K562 (cell line): ENCODE data around the gene CLTRN. TPM values are rescaled to one million over a fixed set of nuclear protein-coding genes. Genes with fewer than 3 reads are reported as not detected.
"Not testable (repeated sequence)": the region's sequence is repeated elsewhere in the genome, so short reads cannot be mapped to it uniquely, and the experiment has no call there.

Source experiments
- ATAC-seq: fragments of 200-7000 bp; cut with Tn5 transposase; 3 replicates; pipeline ENCODE4 v1.9.1; 2020; ENCODE audit warnings: moderate library complexity
- BruUV-seq: library from RNA; stranded (reverse); fragments of 400-500 nt; replicated peaks from 2 replicates; lab custom pipeline; 2021; lab: Mats Ljungman, UMichigan
- CTCF ChIA-PET: fragments of 300-600 bp; formaldehyde crosslinking; extraction: SDS; loops from one replicate; lab custom pipeline; 2021; ENCODE audit warnings: low intra/inter-chr PET ratio; lab: Yijun Ruan, JAX
- POLR2A ChIA-PET: fragments of 300-600, 350-650 bp; sonication (Branson Sonifier 250); formaldehyde crosslinking; extraction: SDS; loops from one replicate; lab custom pipeline; 2021; ENCODE audit warnings: antibody characterized with exemption, inconsistent platforms; lab: Yijun Ruan, JAX
- DNase-seq, 4 experiments: peaks; one replicate each; pipeline versions ENCODE4 v3.0.0 to v3.0.0-alpha.2; 2011 to 2018; ENCODE audit warnings: low spot score in 3 of 4, mixed read lengths in 3 of 4; ENCODE audit errors: extremely low read depth in 1 of 4
- FAIRE-seq: peaks from 2 replicates; lab custom pipeline; 2011; peaks lifted over from hg19 to GRCh38; lab: Jason Lieb, UNC
- H2AFZ ChIP-seq: 2 replicates; pipeline ENCODE4 v1.6.0; 2011; ENCODE audit warnings: low read depth, low read length, control low read depth, inconsistent platforms
- H3K27ac ChIP-seq: fragments of 200-600 bp; 3 replicates; pipeline ENCODE4 v1.8.0; 2011; ENCODE audit warnings: low read depth, mild to moderate bottlenecking, control low read depth, inconsistent platforms, low read length, moderate library complexity, mixed read lengths; ENCODE audit errors: extremely low read depth
- H3K27me3 ChIP-seq, 2 experiments: fragments of 300-600 bp in 1 of 2; 2 replicates in 1 of 2; 3 replicates in 1 of 2; pipeline versions ENCODE4 v1.6.0 to v1.8.0; 2011; ENCODE audit warnings: inconsistent platforms in 2 of 2, low read length in 2 of 2, mild to moderate bottlenecking in 1 of 2, mixed read lengths in 1 of 2, moderate library complexity in 1 of 2; ENCODE audit not compliant: control insufficient read depth in 2 of 2, insufficient read depth in 2 of 2
- H3K36me3 ChIP-seq: fragments of 300-600 bp; 3 replicates; pipeline ENCODE4 v1.8.0; 2011; ENCODE audit warnings: mild to moderate bottlenecking, low read length, inconsistent platforms; ENCODE audit not compliant: control insufficient read depth, insufficient read depth
- H3K4me1 ChIP-seq, 2 experiments: fragments of 200-600 bp in 1 of 2; replicated peaks in 1 of 2; 2 replicates in 1 of 2; 3 replicates in 1 of 2; pipeline versions ENCODE4 v1.5.1 to v1.8.0; 2011; ENCODE audit warnings: inconsistent platforms in 2 of 2, low read length in 2 of 2, mild to moderate bottlenecking in 1 of 2, mixed read lengths in 1 of 2, moderate library complexity in 1 of 2; ENCODE audit not compliant: control insufficient read depth in 2 of 2, insufficient read depth in 2 of 2
- H3K4me2 ChIP-seq: 2 replicates; pipeline ENCODE4 v1.6.1; 2011; ENCODE audit warnings: low read length, control low read depth, inconsistent platforms, mixed read lengths; ENCODE audit not compliant: insufficient read depth
- H3K4me3 ChIP-seq: fragments of 200-600 bp; sonication (generic), shearing (Covaris generic); 2 replicates; pipeline ENCODE4 v1.5.1; 2016; ENCODE audit warnings: control low read depth, inconsistent platforms
- H3K79me2 ChIP-seq: fragments of 200-600 bp; 3 replicates; pipeline ENCODE4 v1.8.0; 2011; ENCODE audit warnings: low read length, inconsistent platforms; ENCODE audit not compliant: control insufficient read depth, insufficient read depth
- H3K9ac ChIP-seq, 2 experiments: 2 replicates each; pipeline versions ENCODE4 v1.6.0 to v1.6.1; 2011; ENCODE audit warnings: low read depth in 2 of 2, low read length in 2 of 2, control low read depth in 1 of 2, inconsistent platforms in 1 of 2, mild to moderate bottlenecking in 1 of 2, mixed read lengths in 1 of 2; ENCODE audit not compliant: insufficient read depth in 1 of 2
- H3K9me1 ChIP-seq: one replicate; pipeline ENCODE4 v1.6.0; 2011; ENCODE audit warnings: inconsistent platforms, mild to moderate bottlenecking, low read length, moderate library complexity; ENCODE audit not compliant: control insufficient read depth, insufficient read depth
- H3K9me3 ChIP-seq: replicated peaks from 2 replicates; pipeline ENCODE4 v1.5.1; 2011; ENCODE audit warnings: low read depth, low read length, inconsistent platforms; ENCODE audit not compliant: control insufficient read depth, insufficient read depth
- H4K20me1 ChIP-seq: replicated peaks from 2 replicates; pipeline ENCODE4 v1.6.1; 2011; ENCODE audit warnings: low read length, inconsistent platforms, mixed read lengths; ENCODE audit not compliant: control insufficient read depth, insufficient read depth
- HDAC3 ChIP-seq: fragments of 450-650 bp; IDR thresholded peaks from 2 replicates; pipeline ENCODE4 v1.6.1; 2018; ENCODE audit warnings: borderline replicate concordance, mild to moderate bottlenecking, moderate library complexity; ENCODE audit not compliant: partially characterized antibody
- HMG20A ChIP-seq: fragments of 450-650 bp; formaldehyde crosslinking; conservative IDR thresholded peaks from 2 replicates; pipeline ENCODE4 v1.4.0; 2020; ENCODE audit warnings: mild to moderate bottlenecking, mixed read lengths
- KAT7 ChIP-seq: sonication (generic); formaldehyde crosslinking; IDR thresholded peaks from 2 replicates; pipeline ENCODE4 v1.8.0; 2022; ENCODE audit warnings: missing genetic modification reagents, mild to moderate bottlenecking, borderline replicate concordance
- LCOR ChIP-seq: sonication (generic); formaldehyde crosslinking; IDR thresholded peaks from 2 replicates; pipeline ENCODE4 v1.8.0; 2022; ENCODE audit warnings: mild to moderate bottlenecking, missing genetic modification reagents
- PHF20 ChIP-seq: fragments of 450-650 bp; IDR thresholded peaks from 2 replicates; pipeline ENCODE4 v1.6.1; 2018; ENCODE audit not compliant: partially characterized antibody
- SMAD1 ChIP-seq: fragments of 150-350 bp; IDR thresholded peaks from 2 replicates; pipeline ENCODE4 v1.6.1; 2014; ENCODE audit warnings: low read length, low read depth; ENCODE audit not compliant: partially characterized antibody
- SP1 ChIP-seq: sonication (generic); formaldehyde crosslinking; IDR thresholded peaks from 2 replicates; pipeline ENCODE4 v1.8.1; 2022; ENCODE audit warnings: mild to moderate bottlenecking, missing genetic modification reagents
- TAF1 ChIP-seq: IDR thresholded peaks from 2 replicates; pipeline ENCODE4 v1.6.1; 2011; ENCODE audit warnings: mild to moderate bottlenecking, low read length, moderate library complexity; ENCODE audit not compliant: insufficient read depth, control insufficient read depth, severe bottlenecking; ENCODE audit errors: extremely low read depth
- TEAD1 ChIP-seq, 2 experiments: fragments of 450-650 bp in 1 of 2; sonication (generic) in 1 of 2; formaldehyde crosslinking; IDR thresholded peaks; 2 replicates each; pipeline versions ENCODE4 v1.4.0 to v1.8.0; 2020 to 2022; ENCODE audit warnings: mild to moderate bottlenecking in 2 of 2, missing genetic modification reagents in 1 of 2
- TRIM24 ChIP-seq, 2 experiments: fragments of 450-650 bp; IDR thresholded peaks; 2 replicates each; pipeline ENCODE4 v1.6.1; 2016
- ZNF311 ChIP-seq: fragments of 250-450 bp; sonication (Bioruptor Pico); IDR thresholded peaks from 2 replicates; pipeline ENCODE4 v1.4.0; 2020; ENCODE audit warnings: mild to moderate bottlenecking, moderate library complexity
- WGBS: fragments of 100-300 bp; shearing (Covaris generic); methylation state at CpG from one replicate; pipeline ENCODE4 v1.1.6; 2016; ENCODE audit warnings: low coverage, mixed read lengths; ENCODE audit not compliant: insufficient coverage; ENCODE audit errors: missing lambda C conversion rate; 5-methylcytosine and 5-hydroxymethylcytosine counted together
- in situ Hi-C: fragments of 300-500 bp; cut with MboI; formaldehyde crosslinking; loops from 4 replicates; pipeline ENCODE4 v1.15.0; 2018; ENCODE audit warnings: inconsistent platforms, mixed read lengths
- intact Hi-C: fragments of 100-400 bp; cut with micrococcal nuclease; formaldehyde crosslinking; loops from 2 replicates; pipeline ENCODE4 v1.14.2; 2022
- polyA plus RNA-seq, 8 experiments: library from polyadenylated mRNA; depleted of rRNA in 4 of 8; stranded (reverse) in 5 of 8; unstranded in 3 of 8; fragments of >200 nt; fragmentation: Nextera tagmentation in 2 of 8; fragmentation: Illumina TruSeq in 1 of 8; extraction: Ambion mirVana in 2 of 8; extraction: Trizol in 1 of 8; gene quantifications; 2 replicates each; pipeline versions ENCODE4 v1.2.1 to v1.2.3, GENCODE V29; 2011 to 2014; ENCODE audit warnings: inconsistent platforms in 1 of 8, missing spikeins in 1 of 8
- total RNA-seq, 7 experiments: library from RNA; depleted of rRNA in 6 of 7; stranded (reverse); fragments of >200 nt in 6 of 7; fragmentation: Illumina TruSeq in 2 of 7; extraction: Trizol in 2 of 7; gene quantifications; 2 replicates each; pipeline versions ENCODE4 v1.2.1 to v1.2.3, GENCODE V29; 2011 to 2021; ENCODE audit warnings: low replicate concordance in 1 of 7
- TF ChIP-seq, protein P1 (sequence below): conservative IDR thresholded peaks from 2 replicates; pipeline ENCODE4 v1.6.1; 2011; ENCODE audit warnings: low read depth, mild to moderate bottlenecking, low read length; ENCODE audit not compliant: control insufficient read depth
- TF ChIP-seq, protein P2 (sequence below): fragments of 250-450 bp; sonication (Bioruptor Pico); IDR thresholded peaks from 2 replicates; pipeline ENCODE4 v1.8.0; 2021; ENCODE audit warnings: borderline replicate concordance, mild to moderate bottlenecking, moderate library complexity; ENCODE audit not compliant: poor library complexity, severe bottlenecking
- TF ChIP-seq, protein P3 (sequence below): fragments of 450-650 bp; IDR thresholded peaks from 2 replicates; pipeline ENCODE4 v1.6.1; 2016; ENCODE audit warnings: low read depth, mild to moderate bottlenecking, moderate library complexity

Gene CLTRN
- total and polyA plus RNA-seq, 9 of the 15 experiments (the other 6 are each of a cell fraction or from before 2014, with no cell fraction given), result 0.11 to 0.36 (median 0.18) TPM; not detected in 2

DNA sequence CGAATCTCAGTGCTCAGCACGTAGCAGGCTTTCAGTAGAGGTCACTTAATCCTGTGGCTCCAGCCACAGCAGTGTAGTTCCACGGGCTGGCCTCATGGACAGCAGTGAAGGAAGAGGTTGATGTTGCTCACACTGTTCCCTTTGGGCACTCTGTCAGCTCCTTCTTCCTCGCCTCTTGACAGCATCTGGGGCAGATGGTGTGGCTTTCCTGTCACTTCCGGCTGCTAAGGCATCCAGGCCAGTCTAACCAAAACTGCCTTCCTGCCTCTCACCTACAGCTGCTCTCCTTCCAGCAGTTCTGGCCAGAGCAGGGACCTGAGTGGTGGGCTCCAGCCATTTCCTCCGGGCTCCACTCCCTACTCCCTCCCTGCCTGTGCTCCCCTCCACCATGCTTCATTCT is 9.8 kb downstream of the CLTRN start:
- H3K27ac ChIP-seq, H3K27me3 ChIP-seq, in situ Hi-C loops, H3K4me3 ChIP-seq, H3K36me3 ChIP-seq, H3K79me2 ChIP-seq, H3K9me1 ChIP-seq, H3K4me1 ChIP-seq, H4K20me1 ChIP-seq, BruUV-seq, CTCF ChIA-PET, H3K4me2 ChIP-seq, H3K9me3 ChIP-seq, FAIRE-seq, H3K9ac ChIP-seq, DNase-seq: not testable (repeated sequence)
- ATAC-seq, result peak; percentile 45
- WGBS, result 8% methylated on average over 2 of the region's 6 CpGs
- peak overlapping the region; percentile 44; the same call in 1 of the 2 replicates for H2AFZ ChIP-seq
- intact Hi-C loops, result loop anchor here (10.0 kb wide), 1 partner anchor 310 kb away; no protein-coding TSS in a partner anchor
- POLR2A ChIA-PET, result interaction anchor here (0.6 to 1.5 kb wide), 2 partner anchors 11 to 20 kb away, joined by 3 to 4 read pairs; no protein-coding TSS in a partner anchor

DNA sequence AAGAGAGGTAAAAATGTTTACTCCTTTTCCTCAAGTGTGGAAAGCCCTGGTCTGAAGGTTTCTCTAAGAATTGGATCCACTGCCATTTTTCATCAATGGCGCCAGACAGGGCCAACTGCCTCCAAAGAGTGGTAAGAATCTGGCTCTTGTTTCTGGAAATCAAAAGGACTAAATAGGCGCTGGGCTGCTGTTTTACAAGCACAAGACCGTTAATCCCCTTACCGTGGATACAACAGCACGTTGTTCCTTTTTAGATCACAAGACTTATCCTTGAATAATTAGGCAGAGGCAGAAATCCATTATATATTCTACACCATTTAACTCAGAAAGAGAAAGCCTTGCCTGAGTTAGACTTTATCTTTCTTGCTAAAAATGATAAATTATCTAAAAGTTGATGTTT is 10.6 kb downstream of the CLTRN start:
- intact Hi-C loops, result loop anchor here (10.0 kb wide), 1 partner anchor 309 kb away; no protein-coding TSS in a partner anchor
- TF ChIP-seq TEAD1 (CRISPR knock-in tag; IDR thresholded peaks at IDR 0.05) (no peak), KAT7 (CRISPR knock-in tag) (no peak), TAF1 (no peak), HMG20A (CRISPR knock-in tag) (no peak), TRIM24 (IDR thresholded peaks at IDR 0.05) (no peak), ZNF311 (no peak), SP1 (CRISPR knock-in tag) (no peak), SMAD1 (no peak), PHF20 (no peak), LCOR (CRISPR knock-in tag) (no peak), HDAC3 (no peak)
- TF ChIP-seq, protein P1, sequence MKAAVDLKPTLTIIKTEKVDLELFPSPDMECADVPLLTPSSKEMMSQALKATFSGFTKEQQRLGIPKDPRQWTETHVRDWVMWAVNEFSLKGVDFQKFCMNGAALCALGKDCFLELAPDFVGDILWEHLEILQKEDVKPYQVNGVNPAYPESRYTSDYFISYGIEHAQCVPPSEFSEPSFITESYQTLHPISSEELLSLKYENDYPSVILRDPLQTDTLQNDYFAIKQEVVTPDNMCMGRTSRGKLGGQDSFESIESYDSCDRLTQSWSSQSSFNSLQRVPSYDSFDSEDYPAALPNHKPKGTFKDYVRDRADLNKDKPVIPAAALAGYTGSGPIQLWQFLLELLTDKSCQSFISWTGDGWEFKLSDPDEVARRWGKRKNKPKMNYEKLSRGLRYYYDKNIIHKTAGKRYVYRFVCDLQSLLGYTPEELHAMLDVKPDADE, result no peak
- TF ChIP-seq, protein P2, sequence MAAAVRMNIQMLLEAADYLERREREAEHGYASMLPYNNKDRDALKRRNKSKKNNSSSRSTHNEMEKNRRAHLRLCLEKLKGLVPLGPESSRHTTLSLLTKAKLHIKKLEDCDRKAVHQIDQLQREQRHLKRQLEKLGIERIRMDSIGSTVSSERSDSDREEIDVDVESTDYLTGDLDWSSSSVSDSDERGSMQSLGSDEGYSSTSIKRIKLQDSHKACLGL, result no peak
- TF ChIP-seq, protein P3, sequence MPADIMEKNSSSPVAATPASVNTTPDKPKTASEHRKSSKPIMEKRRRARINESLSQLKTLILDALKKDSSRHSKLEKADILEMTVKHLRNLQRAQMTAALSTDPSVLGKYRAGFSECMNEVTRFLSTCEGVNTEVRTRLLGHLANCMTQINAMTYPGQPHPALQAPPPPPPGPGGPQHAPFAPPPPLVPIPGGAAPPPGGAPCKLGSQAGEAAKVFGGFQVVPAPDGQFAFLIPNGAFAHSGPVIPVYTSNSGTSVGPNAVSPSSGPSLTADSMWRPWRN, result no peak
- no peak overlapping the region for H2AFZ ChIP-seq
- H3K27ac ChIP-seq, result no peak overlapping the region
- ATAC-seq, result no peak
- FAIRE-seq, result no peak
- no peak overlapping the region for H3K4me2 ChIP-seq
- no peaks in the 10 kb centered on the region for H4K20me1 ChIP-seq
- in situ Hi-C loops, result no loop called here
- H3K9ac ChIP-seq, result no peak overlapping the region
- no peaks in the 10 kb centered on the region for H3K9me3 ChIP-seq
- H3K27me3 ChIP-seq, result no peaks in the 10 kb centered on the region
- H3K79me2 ChIP-seq, result no peaks in the 10 kb centered on the region
- ChIA-PET CTCF (no interaction called here), POLR2A (interaction anchor here (1.5 kb wide), 1 partner anchor 21 kb away, joined by 3 read pairs; no protein-coding TSS in a partner anchor)
- no peak for DNase-seq
- no peaks in the 10 kb centered on the region for H3K9me1 ChIP-seq
- H3K4me1 ChIP-seq, result no peaks in the 10 kb centered on the region
- no TSS peak for BruUV-seq
- 8% methylated on average over 5 of the region's 5 CpGs for WGBS
- H3K4me3 ChIP-seq, result no peak overlapping the region
- no peaks in the 10 kb centered on the region for H3K36me3 ChIP-seq
